ENCODE data around the gene ZBTB20. TPM values are rescaled to one million over a fixed set of nuclear protein-coding genes. Genes with fewer than 3 reads are reported as not detected.

ZBTB20 gene
- total and polyA plus RNA-seq, 2 of the 4 experiments (the other 2 are of a cell fraction), result 0.75 to 14.7 TPM

GRCh38 chr3:114333923-114334240, 813.2 kb downstream of the ZBTB20 start:
- dilution Hi-C loops (cut with HindIII; ENCODE audit: low sequenced_read_pairs, unreplicated experiment), result no loop called here
- POLR2A ChIA-PET (ENCODE audit: unreplicated experiment), result no interaction called here

More at GRCh38 chr3:114333923-114334240, 813.2 kb downstream of the ZBTB20 start:
- Histone ChIP-seq H3K79me1 (ENCODE audit: low read depth in 1 of 2, low read length in 2 of 2) (no peaks in the 10 kb centered on the region), H3K4me2 (ENCODE audit: low read depth, low read length) (no peak overlapping the region), H2AK9ac (replicated peaks; ENCODE audit: low read depth, low read length, poor library complexity) (no peak overlapping the region), H2BK15ac (ENCODE audit: low read depth, low read length) (no peak overlapping the region), H3K9me3 (ENCODE audit: control insufficient read depth, insufficient read depth, low read length) (no peaks in the 10 kb centered on the region), H4K5ac (ENCODE audit: low read depth, low read length) (no peak overlapping the region), H4K8ac (ENCODE audit: low read depth in 2 of 2, low read length in 2 of 2) (no peak overlapping the region), H4K20me1 (ENCODE audit: insufficient read depth, low read length) (no peaks in the 10 kb centered on the region), H3K27me3 (ENCODE audit: control insufficient read depth, insufficient read depth, low read length) (no peaks in the 10 kb centered on the region), H2AFZ (replicated peaks; ENCODE audit: low read length, poor library complexity) (no peak overlapping the region), H3K4ac (ENCODE audit: low read depth, low read length) (no peak overlapping the region), H2BK120ac (ENCODE audit: low read depth, low read length) (no peak overlapping the region), H3K4me3 (ENCODE audit: insufficient read depth, low read depth, low read length) (no peak overlapping the region), H3K18ac (ENCODE audit: low read depth, low read length) (no peak overlapping the region), H2AK5ac (ENCODE audit: low read depth, low read length) (no peak overlapping the region), H3K14ac (replicated peaks; ENCODE audit: low read depth, low read length) (no peak overlapping the region), H2BK20ac (ENCODE audit: low read depth, low read length) (no peak overlapping the region), H3K23ac (ENCODE audit: low read depth, low read length) (no peak overlapping the region), H3K36me3 (ENCODE audit: control insufficient read depth, insufficient read depth, low read length) (peaks cover 14% of the 10 kb centered on the region), H3K56ac (ENCODE audit: extremely low read depth, insufficient read depth, low read length) (no peak overlapping the region), H3K4me1 (ENCODE audit: control insufficient read depth, insufficient read depth, low read length) (no peaks in the 10 kb centered on the region), H3K9me1 (ENCODE audit: insufficient read depth, low read length) (no peaks in the 10 kb centered on the region), H3K27ac (ENCODE audit: insufficient read depth, low read length) (no peak overlapping the region), H4K91ac (ENCODE audit: insufficient read depth, low read depth, low read length) (no peak overlapping the region), H2BK5ac (ENCODE audit: low read depth, low read length, poor library complexity, severe bottlenecking) (no peak overlapping the region), H3K9ac (ENCODE audit: low read depth, low read length) (no peak overlapping the region)
- TF ChIP-seq MAFK (IDR thresholded peaks at IDR 0.05; ENCODE audit: low read depth, low read length), result no peak
- no peak for TF ChIP-seq CHD1 (IDR thresholded peaks at IDR 0.05; ENCODE audit: low read depth, low read length)
- no peak for TF ChIP-seq POLR2A (IDR thresholded peaks at IDR 0.05; ENCODE audit: low read depth, low read length)
- TF ChIP-seq SMC3 (IDR thresholded peaks at IDR 0.05; ENCODE audit: low read depth, low read length), result no peak
- no peak for TF ChIP-seq NFE2L2 (IDR thresholded peaks at IDR 0.05; ENCODE audit: low read depth, low read length)
- TF ChIP-seq CTCF (conservative IDR thresholded peaks at IDR 0.05; ENCODE audit: low read depth, low read length), result no peak
- TF ChIP-seq BHLHE40 (IDR thresholded peaks at IDR 0.05; ENCODE audit: low read depth, low read length), result no peak
- no peak for TF ChIP-seq FOS (IDR thresholded peaks at IDR 0.05; ENCODE audit: low read depth, low read length)
- TF ChIP-seq MAZ (IDR thresholded peaks at IDR 0.05; ENCODE audit: borderline replicate concordance, low read depth, low read length), result no peak
- no peak for TF ChIP-seq RAD21 (IDR thresholded peaks at IDR 0.05; ENCODE audit: low read length)
- TF ChIP-seq RCOR1 (IDR thresholded peaks at IDR 0.05; ENCODE audit: insufficient replicate concordance, low read length), result no peak
- no peak for TF ChIP-seq USF2 (IDR thresholded peaks at IDR 0.05; ENCODE audit: low read depth, low read length)
- no peak for TF ChIP-seq RFX5 (IDR thresholded peaks at IDR 0.05; ENCODE audit: low read depth, low read length)
- no peak for TF ChIP-seq CEBPB (IDR thresholded peaks at IDR 0.05; ENCODE audit: low read depth, low read length)
- TF ChIP-seq MXI1 (IDR thresholded peaks at IDR 0.05; ENCODE audit: borderline replicate concordance, low read depth, low read length), result no peak
- no peak for TF ChIP-seq ELK1 (IDR thresholded peaks at IDR 0.05; ENCODE audit: borderline replicate concordance, low read depth, low read length)
- in situ Hi-C loops (cut with MboI; ENCODE audit: low sequenced_read_pairs) (no loop called here), intact Hi-C loops (cut with micrococcal nuclease) (loop anchor here (10.0 kb wide), 2 partner anchors 179 to 489 kb away; no protein-coding TSS in a partner anchor)
- CTCF ChIA-PET, result no interaction called here
- no TSS peak for BruUV-seq (replicated peaks)
- no peak for DNase-seq
- WGBS, 2 experiments (ENCODE audit: extremely low coverage in 2 of 2, insufficient read length in 1 of 2), result 76% methylated on average over 2 of the region's 2 CpGs; no CpG with 5 or more reads in 1 of the 2 experiments
- ATAC-seq (ENCODE audit: low read depth), result no peak

Measured in IMR-90 (cell line).